ENCODE data around the gene C1orf21. TPM values are rescaled to one million over a fixed set of nuclear protein-coding genes. Genes with fewer than 3 reads are reported as not detected.

Gene C1orf21
- total and polyA plus RNA-seq, 2 of the 4 experiments (the other 2 are of a cell fraction), result 6.4 to 9.9 TPM

DNA sequence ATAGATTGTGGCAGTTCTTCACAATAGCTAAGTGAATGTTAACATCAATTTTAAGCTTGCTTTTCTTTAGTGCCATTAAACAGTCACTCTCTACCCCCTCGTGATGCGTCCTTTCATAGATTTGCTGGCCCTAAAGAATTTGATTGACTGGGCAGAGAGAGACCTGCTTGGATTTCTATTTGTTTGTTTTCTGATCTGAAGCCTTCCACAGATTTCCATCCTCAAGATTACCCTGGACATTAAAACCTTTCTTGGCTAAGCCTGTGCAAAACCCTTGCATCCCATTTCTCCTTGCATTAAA, 17.8 kb downstream of the C1orf21 start:
- no peak overlapping the region for H3K23ac ChIP-seq (ENCODE audit: low read depth, low read length)
- H2BK120ac ChIP-seq (ENCODE audit: low read depth, low read length), result no peak overlapping the region
- H2BK5ac ChIP-seq (ENCODE audit: low read depth, low read length, poor library complexity, severe bottlenecking), result no peak overlapping the region
- POLR2A ChIA-PET (ENCODE audit: unreplicated experiment), result no interaction called here
- H4K8ac ChIP-seq (ENCODE audit: low read depth in 2 of 2, low read length in 2 of 2), result no peak overlapping the region
- H4K20me1 ChIP-seq (ENCODE audit: insufficient read depth, low read length), result peaks cover 18% of the 10 kb centered on the region
- CTCF ChIA-PET, result interaction anchor here (1.0 kb wide), 2 partner anchors 13 to 326 kb away, joined by 3 read pairs; no protein-coding TSS in a partner anchor
- H2BK15ac ChIP-seq (ENCODE audit: low read depth, low read length), result no peak overlapping the region
- intact Hi-C loops (cut with micrococcal nuclease), result no loop called here
- TF ChIP-seq SMC3 (IDR thresholded peaks at IDR 0.05; ENCODE audit: low read depth, low read length), result no peak
- no peak for TF ChIP-seq MXI1 (IDR thresholded peaks at IDR 0.05; ENCODE audit: borderline replicate concordance, low read depth, low read length)
- TF ChIP-seq MAFK (IDR thresholded peaks at IDR 0.05; ENCODE audit: low read depth, low read length), result no peak
- H3K9me1 ChIP-seq (ENCODE audit: insufficient read depth, low read length), result no peaks in the 10 kb centered on the region
- H2AFZ ChIP-seq (replicated peaks; ENCODE audit: low read length, poor library complexity), result no peak overlapping the region
- H3K4me2 ChIP-seq (ENCODE audit: low read depth, low read length), result no peak overlapping the region
- no peaks in the 10 kb centered on the region for H3K36me3 ChIP-seq (ENCODE audit: control insufficient read depth, insufficient read depth, low read length)
- H4K5ac ChIP-seq (ENCODE audit: low read depth, low read length), result no peak overlapping the region
- H2AK9ac ChIP-seq (replicated peaks; ENCODE audit: low read depth, low read length, poor library complexity), result no peak overlapping the region
- no peak overlapping the region for H3K56ac ChIP-seq (ENCODE audit: extremely low read depth, insufficient read depth, low read length)
- H3K79me1 ChIP-seq (ENCODE audit: low read depth in 1 of 2, low read length in 2 of 2), result peaks cover 10 to 11% of the 10 kb centered on the region in 2 experiments; a peak in 3 of 4 replicates
- H3K4ac ChIP-seq (ENCODE audit: low read depth, low read length), result no peak overlapping the region
- peaks cover 11% of the 10 kb centered on the region for H3K4me1 ChIP-seq (ENCODE audit: control insufficient read depth, insufficient read depth, low read length)
- ATAC-seq (ENCODE audit: low read depth) (no peak), DNase-seq (no peak)
- no CpG with 5 or more reads among the region's 2 CpGs for WGBS, 2 experiments (ENCODE audit: extremely low coverage in 2 of 2, insufficient read length in 1 of 2)
- H3K27ac ChIP-seq (ENCODE audit: insufficient read depth, low read length), result no peak overlapping the region
- no peak overlapping the region for H4K91ac ChIP-seq (ENCODE audit: insufficient read depth, low read depth, low read length)
- in situ Hi-C loops (cut with MboI; ENCODE audit: low sequenced_read_pairs), result no loop called here
- no peak overlapping the region for H3K9ac ChIP-seq (ENCODE audit: low read depth, low read length)
- H2AK5ac ChIP-seq (ENCODE audit: low read depth, low read length), result no peak overlapping the region
- no peaks in the 10 kb centered on the region for H3K9me3 ChIP-seq (ENCODE audit: control insufficient read depth, insufficient read depth, low read length)
- H2BK20ac ChIP-seq (ENCODE audit: low read depth, low read length), result no peak overlapping the region
- H3K27me3 ChIP-seq (ENCODE audit: control insufficient read depth, insufficient read depth, low read length), result 0 out of 2 replicates have a peak, but pooled peaks cover 4% of the 10 kb centered on the region
- no TSS peak for BruUV-seq (replicated peaks)
- no peak overlapping the region for H3K4me3 ChIP-seq (ENCODE audit: insufficient read depth, low read depth, low read length)
- H3K14ac ChIP-seq (replicated peaks; ENCODE audit: low read depth, low read length), result no peak overlapping the region
- no peak overlapping the region for H3K18ac ChIP-seq (ENCODE audit: low read depth, low read length)
- dilution Hi-C loops (cut with HindIII; ENCODE audit: low sequenced_read_pairs, unreplicated experiment), result no loop called here
